GM12874 (cell line): Measurements from ENCODE around the gene EIF2A.

Experiments used
- TF ChIP-seq, protein P1 (sequence below): IDR thresholded peaks from 2 replicates; pipeline ENCODE4 v1.5.1; 2011; ENCODE audit warnings: low read depth, mild to moderate bottlenecking, control low read depth, low read length, moderate library complexity; ENCODE audit not compliant: insufficient read depth

Gene EIF2A

DNA sequence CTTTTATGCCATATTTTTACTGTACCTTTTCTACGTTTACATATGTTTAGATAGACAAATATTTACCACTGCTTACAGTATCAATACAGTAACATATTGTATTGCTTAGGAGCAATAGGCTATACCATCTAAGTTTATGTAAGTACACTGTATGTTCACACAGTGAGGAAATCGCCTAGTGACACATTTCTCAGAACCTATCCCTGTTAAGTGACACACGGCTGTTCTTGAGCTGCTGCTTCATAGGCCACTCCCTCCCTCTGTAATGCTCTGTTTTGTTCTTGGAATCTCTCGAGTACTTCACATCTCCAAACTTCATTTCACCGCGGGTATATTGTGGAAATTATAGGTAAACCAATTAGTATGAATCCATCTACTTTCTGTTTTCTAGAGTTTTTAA is 43.2 kb downstream of the EIF2A start:
- TF ChIP-seq, protein P1, sequence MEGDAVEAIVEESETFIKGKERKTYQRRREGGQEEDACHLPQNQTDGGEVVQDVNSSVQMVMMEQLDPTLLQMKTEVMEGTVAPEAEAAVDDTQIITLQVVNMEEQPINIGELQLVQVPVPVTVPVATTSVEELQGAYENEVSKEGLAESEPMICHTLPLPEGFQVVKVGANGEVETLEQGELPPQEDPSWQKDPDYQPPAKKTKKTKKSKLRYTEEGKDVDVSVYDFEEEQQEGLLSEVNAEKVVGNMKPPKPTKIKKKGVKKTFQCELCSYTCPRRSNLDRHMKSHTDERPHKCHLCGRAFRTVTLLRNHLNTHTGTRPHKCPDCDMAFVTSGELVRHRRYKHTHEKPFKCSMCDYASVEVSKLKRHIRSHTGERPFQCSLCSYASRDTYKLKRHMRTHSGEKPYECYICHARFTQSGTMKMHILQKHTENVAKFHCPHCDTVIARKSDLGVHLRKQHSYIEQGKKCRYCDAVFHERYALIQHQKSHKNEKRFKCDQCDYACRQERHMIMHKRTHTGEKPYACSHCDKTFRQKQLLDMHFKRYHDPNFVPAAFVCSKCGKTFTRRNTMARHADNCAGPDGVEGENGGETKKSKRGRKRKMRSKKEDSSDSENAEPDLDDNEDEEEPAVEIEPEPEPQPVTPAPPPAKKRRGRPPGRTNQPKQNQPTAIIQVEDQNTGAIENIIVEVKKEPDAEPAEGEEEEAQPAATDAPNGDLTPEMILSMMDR, result no peak

DNA sequence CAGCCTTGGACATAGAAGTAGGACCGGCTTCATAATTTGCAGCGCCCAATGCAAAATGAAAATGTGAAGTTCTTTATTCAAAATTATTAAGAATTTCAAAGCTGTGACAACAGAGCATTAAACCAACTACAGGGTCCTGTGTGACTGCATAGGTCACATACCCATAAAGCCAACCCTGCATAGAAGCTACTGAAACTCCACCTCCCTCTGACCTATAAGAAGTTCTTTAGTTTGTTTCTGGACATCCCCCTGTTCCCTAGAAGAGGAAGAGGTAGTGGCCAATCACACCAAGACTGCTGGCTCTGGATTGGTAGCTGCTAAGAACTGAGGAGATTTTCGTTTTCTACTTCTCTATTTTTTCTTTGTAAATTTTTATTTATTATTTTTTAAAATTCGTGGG is 47.6 kb downstream of the EIF2A start:
- TF ChIP-seq, protein P1, result no peak

DNA sequence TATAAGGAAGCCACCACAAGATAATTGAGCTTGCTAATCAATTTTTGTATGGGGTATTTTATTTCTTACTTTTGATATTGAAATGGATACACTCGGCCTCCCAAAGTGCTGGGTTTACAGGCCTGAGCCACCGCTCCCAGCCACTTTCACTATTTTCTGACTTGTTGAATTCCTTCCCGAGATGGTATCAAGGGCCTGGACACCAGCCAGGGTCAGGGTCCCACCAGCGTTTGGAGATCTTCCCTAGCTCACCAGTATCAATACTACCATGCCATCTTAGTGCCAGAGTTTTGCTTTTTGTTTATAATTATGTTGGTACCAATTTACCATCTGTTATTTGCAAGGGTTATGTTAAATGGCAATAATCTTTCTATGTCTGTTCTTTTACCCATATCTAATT is 51.1 kb downstream of the EIF2A start:
- TF ChIP-seq, protein P1, result no peak

DNA sequence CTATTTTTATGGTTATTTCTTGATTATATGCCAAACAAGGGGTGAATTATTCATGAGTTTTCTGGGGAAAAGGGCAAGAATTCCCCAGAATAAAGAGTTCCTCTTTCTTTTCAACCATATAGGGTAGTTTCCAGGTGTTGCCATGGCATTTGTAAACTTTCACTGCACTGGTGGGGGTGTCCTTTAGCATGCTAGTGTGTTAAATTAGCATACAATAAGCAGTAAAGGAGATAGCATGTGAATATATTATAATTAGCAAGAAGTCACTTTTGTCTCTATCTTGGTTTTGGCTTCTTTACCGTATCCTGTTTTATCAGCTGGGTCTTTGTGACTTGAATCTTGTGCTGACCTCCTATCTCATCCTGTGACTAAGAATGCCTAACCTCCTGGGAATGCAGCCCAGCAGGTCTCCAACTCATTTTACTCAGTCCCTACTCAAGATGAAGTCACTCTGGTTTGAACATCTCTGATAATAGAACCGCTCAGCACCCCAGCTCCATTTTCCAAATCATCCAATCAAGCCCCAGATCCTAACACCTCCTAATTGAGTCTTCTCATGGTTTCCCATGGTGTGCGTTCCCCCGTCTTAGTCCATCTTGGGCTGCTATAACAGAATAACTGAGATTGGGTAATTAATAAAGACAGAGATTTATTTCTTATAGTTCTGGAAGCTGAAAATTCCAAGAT is 53.2 kb downstream of the EIF2A start:
- TF ChIP-seq, protein P1, result no peak

DNA sequence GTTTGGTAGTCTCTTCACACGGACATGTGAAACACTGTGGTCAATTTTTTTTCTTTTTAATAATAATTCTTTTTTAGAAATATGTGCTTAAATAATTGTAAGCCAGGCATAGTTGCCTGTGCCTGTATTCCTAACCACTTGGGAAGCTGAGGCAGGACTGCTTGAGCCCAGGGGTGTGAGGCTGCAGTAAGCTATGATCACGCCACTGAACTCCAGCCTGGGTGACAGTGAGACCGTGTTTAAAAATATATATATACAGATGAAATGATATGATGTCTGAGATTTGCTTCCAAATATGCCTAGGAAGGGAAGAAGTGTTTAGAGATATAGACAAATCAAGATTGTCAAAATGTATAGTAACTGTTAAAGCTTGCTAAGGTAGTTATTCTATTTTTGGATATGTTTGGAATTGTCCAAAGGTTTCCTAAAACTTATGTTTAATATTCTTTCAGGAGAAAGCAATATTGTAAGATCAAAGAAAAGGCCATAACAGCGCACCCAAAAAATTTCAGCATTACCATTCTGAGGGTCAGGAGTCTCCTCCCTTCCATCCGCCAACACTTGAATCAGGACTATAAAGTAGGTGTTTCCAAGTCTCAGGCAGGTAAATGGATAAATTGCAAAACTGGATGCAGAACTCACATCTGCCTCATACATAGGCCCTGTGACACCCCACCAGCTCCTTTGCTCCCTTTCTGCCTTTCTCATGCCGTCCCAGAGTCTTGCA is 56.0 kb downstream of the EIF2A start:
- TF ChIP-seq, protein P1, result no peak

DNA sequence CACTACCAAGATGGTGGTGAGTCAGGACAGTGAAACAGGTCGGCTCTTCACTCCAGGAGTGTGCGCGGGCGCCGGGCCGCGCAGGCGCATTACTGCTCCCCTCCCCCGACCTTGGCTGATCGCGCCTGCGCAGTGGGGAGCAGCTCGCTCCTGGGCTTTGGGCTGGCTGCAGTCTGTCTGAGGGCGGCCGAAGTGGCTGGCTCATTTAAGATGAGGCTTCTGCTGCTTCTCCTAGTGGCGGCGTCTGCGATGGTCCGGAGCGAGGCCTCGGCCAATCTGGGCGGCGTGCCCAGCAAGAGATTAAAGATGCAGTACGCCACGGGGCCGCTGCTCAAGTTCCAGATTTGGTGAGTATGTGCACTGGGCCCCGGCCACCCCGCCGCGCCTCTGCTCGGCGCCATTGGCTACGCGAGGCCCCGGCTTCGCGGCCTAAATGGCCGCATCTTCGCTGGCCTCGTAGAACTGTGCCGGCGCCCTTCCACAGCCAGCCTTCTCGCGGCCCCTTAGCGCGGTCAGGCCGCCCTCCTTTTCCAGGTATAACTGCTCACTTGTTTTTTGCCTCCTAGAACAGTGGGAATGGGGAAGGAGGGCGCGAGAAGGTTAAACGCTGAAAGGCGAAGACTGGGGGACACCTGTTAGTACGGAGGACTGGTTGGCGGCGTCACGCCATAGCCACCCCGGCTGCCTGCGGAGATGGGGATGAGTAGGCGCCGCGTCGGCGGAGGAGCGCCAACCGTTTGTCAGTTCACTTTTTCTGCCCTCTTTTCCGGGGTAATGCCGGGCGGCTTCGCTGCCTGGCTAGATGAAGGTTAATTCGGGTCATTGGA is 56.8 kb downstream of the EIF2A start, which contains the start of gene SELENOT:
Gene SELENOT (plus strand): TSS at position 169 of the 827 bp plus-strand sequence. CDS start 42 bp downstream, at position 211.
- TF ChIP-seq, protein P1, result 0 out of 2 replicates have a peak, but pooled peaks have one; percentile 17

DNA sequence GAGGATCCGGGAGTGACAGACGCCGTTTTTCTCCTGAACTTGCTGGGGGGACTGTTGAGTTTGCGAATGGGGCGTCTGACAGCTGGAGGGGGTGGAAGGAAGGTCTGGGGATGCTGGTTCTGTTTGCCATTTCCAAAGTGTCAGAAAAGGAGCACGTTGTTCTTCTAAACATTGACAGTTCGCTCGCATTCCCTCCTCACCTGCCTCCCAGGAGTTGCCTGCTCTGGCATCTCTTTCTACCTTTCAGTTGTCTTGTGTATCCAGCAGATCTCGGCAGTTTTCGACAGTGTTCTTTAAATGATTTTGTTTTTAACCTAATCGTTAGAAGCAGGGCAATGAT is 57.4 kb downstream of the EIF2A start:
- TF ChIP-seq, protein P1, result no peak
